ENCODE data around the gene MED1.
"Not testable (repeated sequence)": the region's sequence is repeated elsewhere in the genome, so short reads cannot be mapped to it uniquely, and the experiment has no call there.

DNA sequence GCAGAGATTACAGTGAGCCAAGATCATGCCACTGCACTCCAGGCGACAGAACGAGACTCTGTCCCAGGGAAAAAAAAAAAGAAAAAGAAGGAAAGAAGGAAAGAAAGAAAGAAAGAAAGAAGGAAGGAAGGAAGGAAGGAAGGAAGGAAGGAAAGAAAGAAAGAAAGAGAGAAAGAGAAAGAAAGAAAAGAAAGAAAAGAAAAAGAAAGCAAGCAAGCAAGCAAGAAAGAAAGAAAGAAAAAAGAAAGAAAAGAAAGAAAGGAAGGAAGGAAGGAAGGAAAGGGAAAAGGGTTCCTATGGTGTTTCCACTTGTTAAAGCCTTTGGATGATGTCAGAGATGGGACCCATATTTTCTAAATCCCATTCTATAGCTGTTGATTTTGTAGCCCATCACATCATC, 11.2 kb downstream of the MED1 start:
- TF ChIP-seq, protein P1, sequence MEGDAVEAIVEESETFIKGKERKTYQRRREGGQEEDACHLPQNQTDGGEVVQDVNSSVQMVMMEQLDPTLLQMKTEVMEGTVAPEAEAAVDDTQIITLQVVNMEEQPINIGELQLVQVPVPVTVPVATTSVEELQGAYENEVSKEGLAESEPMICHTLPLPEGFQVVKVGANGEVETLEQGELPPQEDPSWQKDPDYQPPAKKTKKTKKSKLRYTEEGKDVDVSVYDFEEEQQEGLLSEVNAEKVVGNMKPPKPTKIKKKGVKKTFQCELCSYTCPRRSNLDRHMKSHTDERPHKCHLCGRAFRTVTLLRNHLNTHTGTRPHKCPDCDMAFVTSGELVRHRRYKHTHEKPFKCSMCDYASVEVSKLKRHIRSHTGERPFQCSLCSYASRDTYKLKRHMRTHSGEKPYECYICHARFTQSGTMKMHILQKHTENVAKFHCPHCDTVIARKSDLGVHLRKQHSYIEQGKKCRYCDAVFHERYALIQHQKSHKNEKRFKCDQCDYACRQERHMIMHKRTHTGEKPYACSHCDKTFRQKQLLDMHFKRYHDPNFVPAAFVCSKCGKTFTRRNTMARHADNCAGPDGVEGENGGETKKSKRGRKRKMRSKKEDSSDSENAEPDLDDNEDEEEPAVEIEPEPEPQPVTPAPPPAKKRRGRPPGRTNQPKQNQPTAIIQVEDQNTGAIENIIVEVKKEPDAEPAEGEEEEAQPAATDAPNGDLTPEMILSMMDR (conservative IDR thresholded peaks at IDR 0.05; ENCODE audit: low read depth, low read length) = not testable (repeated sequence)
- TF ChIP-seq POLR2A, BHLHE40, CEBPB (IDR thresholded peaks at IDR 0.05; ENCODE audit: low read depth, low read length): not testable (repeated sequence)
